Tibial nerve (tissue), 4 donors: Measurements from ENCODE around the gene LRRC37B. TPM values are rescaled to one million over a fixed set of nuclear protein-coding genes. Genes with fewer than 3 reads are reported as not detected.
"Not testable (repeated sequence)": the region's sequence is repeated elsewhere in the genome, so short reads cannot be mapped to it uniquely, and the experiment has no call there.

Experiments used
- DNase-seq, 2 donors: peaks; one replicate each; pipeline ENCODE4 v3.0.0-alpha.2; 2019; ENCODE audit warnings: low spot score in 2 of 2
- H3K27ac ChIP-seq, 4 donors: fragments of 200-600 bp; sonication (generic) in 3 of 4; one replicate each; pipeline ENCODE4 v1.5.1; 2017 to 2019; ENCODE audit warnings: mild to moderate bottlenecking in 1 of 4
- H3K27me3 ChIP-seq, 2 donors: fragments of 200-600 bp; sonication (generic) in 1 of 2; one replicate each; pipeline versions ENCODE4 v1.5.1 to v1.6.0; 2017 to 2019
- H3K36me3 ChIP-seq, 3 donors: fragments of 200-600 bp; sonication (generic); one replicate each; pipeline ENCODE4 v1.5.1; 2018 to 2019
- H3K4me1 ChIP-seq, 4 donors: fragments of 200-600 bp; sonication (generic) in 3 of 4; one replicate each; pipeline ENCODE4 v1.5.1; 2017 to 2019
- H3K4me3 ChIP-seq, 4 donors: fragments of 200-600 bp; sonication (generic) in 3 of 4; one replicate each; pipeline ENCODE4 v1.5.1; 2017 to 2019; ENCODE audit warnings: mild to moderate bottlenecking in 1 of 4, moderate library complexity in 1 of 4
- H3K9me3 ChIP-seq, 4 donors: fragments of 200-600 bp; sonication (generic) in 3 of 4; one replicate each; pipeline ENCODE4 v1.5.1; 2017 to 2019
- WGBS, 2 donors: methylation state at CpG; one replicate each; pipeline ENCODE4 v1.1.5; 2018; 5-methylcytosine and 5-hydroxymethylcytosine counted together
- total RNA-seq, 4 donors: library from RNA; depleted of rRNA; stranded (reverse); fragments of >200 nt; gene quantifications; one replicate each; pipeline ENCODE4 v1.1.0, GENCODE V29; 2016

Gene LRRC37B
- total RNA-seq, 4 donors from 2014 or later: 17.2 to 51.1 (median 27.9) TPM

GRCh38 chr17:32041306-32041875 lies 34.2 kb downstream of the LRRC37B start:
- H3K27ac ChIP-seq, H3K9me3 ChIP-seq, H3K27me3 ChIP-seq, H3K4me1 ChIP-seq, H3K4me3 ChIP-seq, DNase-seq: not testable (repeated sequence)
- WGBS, 2 donors: 92 to 94% methylated on average over 17 of the region's 19 CpGs
- peaks cover 0 to 45% (median under 1%) of the 10 kb centered on the region in 3 donors for H3K36me3 ChIP-seq

GRCh38 chr17:32042266-32042665 lies 35.1 kb downstream of the LRRC37B start:
- not testable (repeated sequence) for H3K4me3 ChIP-seq, DNase-seq, H3K4me1 ChIP-seq, H3K27ac ChIP-seq, H3K27me3 ChIP-seq, H3K9me3 ChIP-seq
- 96 to 98% methylated on average over 7 to 8 of the region's 11 CpGs for WGBS, 2 donors
- H3K36me3 ChIP-seq: peaks cover 0 to 40% (median 0%) of the 10 kb centered on the region in 3 donors

GRCh38 chr17:32045611-32046010 lies 38.4 kb downstream of the LRRC37B start:
- H3K9me3 ChIP-seq, H3K4me3 ChIP-seq, H3K27me3 ChIP-seq, H3K27ac ChIP-seq, DNase-seq, H3K4me1 ChIP-seq: not testable (repeated sequence)
- H3K36me3 ChIP-seq: peaks cover 0 to 36% (median 0%) of the 10 kb centered on the region in 3 donors
- 91 to 92% methylated on average over 3 of the region's 3 CpGs for WGBS, 2 donors

- peaks cover 0 to 26% (median 0%) of the 10 kb centered on the region in 3 donors for H3K36me3 ChIP-seq
- 94 to 96% methylated on average over 6 of the region's 6 CpGs for WGBS, 2 donors
- not testable (repeated sequence) for H3K9me3 ChIP-seq, H3K27ac ChIP-seq, H3K27me3 ChIP-seq, H3K4me3 ChIP-seq, H3K4me1 ChIP-seq, DNase-seq
These were observed 40.5 kb downstream of the LRRC37B start for GRCh38 chr17:32047663-32048062.

GRCh38 chr17:32054985-32055384 lies 47.8 kb downstream of the LRRC37B start:
- not testable (repeated sequence) for DNase-seq, H3K4me1 ChIP-seq, H3K27ac ChIP-seq, H3K36me3 ChIP-seq, H3K27me3 ChIP-seq, H3K4me3 ChIP-seq, H3K9me3 ChIP-seq
- 88 to 91% methylated on average over 4 of the region's 4 CpGs for WGBS, 2 donors

GRCh38 chr17:32055425-32055824 lies 48.2 kb downstream of the LRRC37B start:
- H3K27ac ChIP-seq, H3K9me3 ChIP-seq, DNase-seq, H3K4me1 ChIP-seq, H3K4me3 ChIP-seq, H3K27me3 ChIP-seq, H3K36me3 ChIP-seq: not testable (repeated sequence)
- 88 to 100% methylated on average over 1 to 2 of the region's 3 CpGs for WGBS, 2 donors

GRCh38 chr17:32056500-32056899 lies 49.3 kb downstream of the LRRC37B start:
- H3K9me3 ChIP-seq, H3K27me3 ChIP-seq, H3K4me3 ChIP-seq, DNase-seq, H3K27ac ChIP-seq, H3K4me1 ChIP-seq, H3K36me3 ChIP-seq: not testable (repeated sequence)
- WGBS, 2 donors: 96 to 97% methylated on average over 7 of the region's 10 CpGs

- H3K36me3 ChIP-seq: not testable (repeated sequence)
- 63 to 65% methylated on average over 12 of the region's 12 CpGs for WGBS, 2 donors
These were observed 50.4 kb downstream of the LRRC37B start for GRCh38 chr17:32057460-32058105.

GRCh38 chr17:32060695-32061094 lies 53.5 kb downstream of the LRRC37B start:
- H3K27me3 ChIP-seq, H3K36me3 ChIP-seq, H3K27ac ChIP-seq, DNase-seq, H3K4me1 ChIP-seq, H3K4me3 ChIP-seq, H3K9me3 ChIP-seq: not testable (repeated sequence)
- WGBS, 2 donors: 50% methylated on average over 2 of the region's 9 CpGs; no CpG with 5 or more reads in 1 of the 2 donors

More at GRCh38 chr17:32057460-32058105, 50.4 kb downstream of the LRRC37B start:
- H3K9me3 ChIP-seq, H3K4me3 ChIP-seq, H3K27me3 ChIP-seq, H3K27ac ChIP-seq, DNase-seq, H3K4me1 ChIP-seq: not testable (repeated sequence)

- WGBS, 2 donors: 61 to 66% methylated on average over 7 to 8 of the region's 8 CpGs
- not testable (repeated sequence) for H3K27ac ChIP-seq, H3K4me1 ChIP-seq, H3K27me3 ChIP-seq, H3K9me3 ChIP-seq, DNase-seq, H3K4me3 ChIP-seq, H3K36me3 ChIP-seq
These were observed 54.7 kb downstream of the LRRC37B start for GRCh38 chr17:32061840-32062239.

GRCh38 chr17:32064091-32064490 lies 56.9 kb downstream of the LRRC37B start:
- H3K4me3 ChIP-seq, DNase-seq, H3K36me3 ChIP-seq, H3K27ac ChIP-seq, H3K4me1 ChIP-seq, H3K9me3 ChIP-seq, H3K27me3 ChIP-seq: not testable (repeated sequence)
- 93 to 100% methylated on average over 1 of the region's 2 CpGs for WGBS, 2 donors

GRCh38 chr17:32066123-32066680 lies 59.0 kb downstream of the LRRC37B start:
- not testable (repeated sequence) for H3K4me3 ChIP-seq, H3K9me3 ChIP-seq, H3K27ac ChIP-seq, H3K4me1 ChIP-seq, H3K27me3 ChIP-seq, DNase-seq, H3K36me3 ChIP-seq
- 62 to 70% methylated on average over 9 to 10 of the region's 10 CpGs for WGBS, 2 donors
